ENCODE results near the gene TTC21A.

TTC21A gene

GRCh38 chr3:39184081-39184967, 76.8 kb downstream of the TTC21A start:
- no peaks in the 10 kb centered on the region for H3K36me3 ChIP-seq (ENCODE audit: control insufficient read depth in 5 of 5, insufficient read depth in 5 of 5, low read length in 5 of 5)
- no peaks in the 10 kb centered on the region for H3K9me3 ChIP-seq (ENCODE audit: control insufficient read depth in 5 of 5, low read length in 5 of 5)
- H3K9ac ChIP-seq (ENCODE audit: low read length in 5 of 5) = no peak overlapping the region
- H3K4me3 ChIP-seq (ENCODE audit: low read depth in 1 of 5, low read length in 5 of 5) = no peak overlapping the region
- H3K27me3 ChIP-seq (ENCODE audit: control insufficient read depth in 5 of 5, insufficient read depth in 4 of 5, low read length in 5 of 5) = no peaks in the 10 kb centered on the region
- peaks cover 9 to 25% (median 21%) of the 10 kb centered on the region in 5 donors for H3K4me1 ChIP-seq (ENCODE audit: control insufficient read depth in 5 of 5, insufficient read depth in 5 of 5, low read length in 5 of 5)
- H3K27ac ChIP-seq (ENCODE audit: low read depth, low read length) = no peak overlapping the region

- H3K27ac ChIP-seq (ENCODE audit: low read depth, low read length) = no peak overlapping the region
- H3K4me1 ChIP-seq (ENCODE audit: control insufficient read depth in 5 of 5, insufficient read depth in 5 of 5, low read length in 5 of 5) = peaks cover 7 to 21% (median 21%) of the 10 kb centered on the region in 5 donors
- no peaks in the 10 kb centered on the region for H3K9me3 ChIP-seq (ENCODE audit: control insufficient read depth in 5 of 5, low read length in 5 of 5)
- H3K9ac ChIP-seq (ENCODE audit: low read length in 5 of 5) = no peak overlapping the region
- H3K4me3 ChIP-seq (ENCODE audit: low read depth in 1 of 5, low read length in 5 of 5) = no peak overlapping the region
- no peaks in the 10 kb centered on the region for H3K36me3 ChIP-seq (ENCODE audit: control insufficient read depth in 5 of 5, insufficient read depth in 5 of 5, low read length in 5 of 5)
- no peaks in the 10 kb centered on the region for H3K27me3 ChIP-seq (ENCODE audit: control insufficient read depth in 5 of 5, insufficient read depth in 4 of 5, low read length in 5 of 5)
Observed at GRCh38 chr3:39184968-39185285, 77.4 kb downstream of the TTC21A start.

DNA sequence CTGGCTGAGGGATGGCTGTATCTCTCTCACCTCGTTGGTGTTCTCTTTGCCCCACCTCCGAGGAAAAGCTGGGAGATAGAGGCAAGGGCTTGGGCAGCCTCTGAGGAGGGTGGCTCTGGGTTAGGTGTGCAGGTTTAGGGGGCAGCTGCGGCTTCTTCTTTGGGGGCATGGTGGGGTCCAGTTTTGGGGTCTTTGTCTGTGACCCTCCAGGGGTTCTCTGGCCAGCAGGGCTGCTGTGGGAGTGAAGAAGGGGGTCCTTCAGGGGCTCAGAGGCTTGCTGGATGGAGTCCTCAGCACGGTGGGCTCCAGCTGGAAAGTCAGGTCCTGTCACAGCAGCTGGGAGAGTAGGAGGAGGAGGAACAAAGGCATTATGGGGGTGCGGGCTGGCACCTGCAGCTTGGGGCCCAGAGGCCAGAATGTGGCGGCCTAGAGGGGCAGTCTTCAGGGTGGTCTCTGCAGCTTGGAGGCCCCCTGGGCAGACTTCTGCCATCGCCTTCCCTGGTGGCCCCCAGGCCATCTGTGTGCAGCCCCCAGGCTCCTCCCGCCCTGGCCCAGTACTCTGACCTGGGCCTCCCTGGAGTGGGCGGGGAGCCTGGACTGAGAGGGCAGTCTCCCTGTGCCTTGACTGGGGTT, 78.0 kb downstream of the TTC21A start:
- Histone ChIP-seq H3K27ac (ENCODE audit: low read depth, low read length) (no peak overlapping the region), H3K4me1 (ENCODE audit: control insufficient read depth in 5 of 5, insufficient read depth in 5 of 5, low read length in 5 of 5) (peaks cover 2 to 20% (median 18%) of the 10 kb centered on the region in 5 donors)

DNA sequence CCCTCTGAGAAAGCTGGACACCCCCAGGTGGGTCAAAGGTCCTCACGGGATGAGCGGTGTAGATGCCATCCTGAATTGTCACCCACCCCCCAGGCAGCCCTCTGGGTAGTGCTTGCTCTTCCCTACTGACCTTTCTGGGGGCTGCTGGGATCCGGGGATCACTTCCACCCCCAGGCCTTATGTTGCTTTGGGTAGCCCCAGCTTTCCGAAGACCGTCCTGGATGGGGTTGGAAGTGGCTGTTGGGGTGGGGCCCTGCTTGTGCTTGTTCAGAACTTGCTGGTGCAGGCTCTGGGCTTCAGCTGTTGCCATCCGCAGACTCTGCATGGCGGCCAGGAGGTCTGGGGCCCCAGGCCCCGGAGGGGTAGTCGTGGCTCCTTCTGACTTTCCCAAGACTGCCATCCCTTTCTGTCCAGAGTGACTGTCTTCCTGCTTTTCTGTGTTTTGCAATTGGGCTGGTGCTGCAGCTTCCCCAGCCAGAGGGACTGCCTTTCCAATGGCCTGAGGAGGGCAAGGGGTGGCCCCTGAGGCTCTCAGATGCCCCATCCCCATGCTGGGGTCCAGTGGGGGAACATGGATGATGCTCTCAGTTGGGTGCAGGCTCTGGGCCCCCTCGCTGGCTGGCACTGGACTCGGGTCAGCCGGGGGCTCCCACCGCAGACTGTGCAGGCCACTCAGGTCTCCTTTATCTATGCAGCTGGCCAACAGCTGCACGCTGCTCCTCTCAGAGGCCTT, 78.6 kb downstream of the TTC21A start:
- Histone ChIP-seq H3K27ac (ENCODE audit: low read depth, low read length) (no peak overlapping the region), H3K36me3 (ENCODE audit: control insufficient read depth in 5 of 5, insufficient read depth in 5 of 5, low read length in 5 of 5) (no peaks in the 10 kb centered on the region), H3K4me3 (ENCODE audit: low read depth in 1 of 5, low read length in 5 of 5) (no peak overlapping the region), H3K4me1 (ENCODE audit: control insufficient read depth in 5 of 5, insufficient read depth in 5 of 5, low read length in 5 of 5) (peaks cover 0 to 14% (median 14%) of the 10 kb centered on the region in 5 donors), H3K9ac (ENCODE audit: low read length in 5 of 5) (no peak overlapping the region), H3K27me3 (ENCODE audit: control insufficient read depth in 5 of 5, insufficient read depth in 4 of 5, low read length in 5 of 5) (no peaks in the 10 kb centered on the region), H3K9me3 (ENCODE audit: control insufficient read depth in 5 of 5, low read length in 5 of 5) (no peaks in the 10 kb centered on the region)

More for the DNA sequence above, 78.0 kb downstream of the TTC21A start:
- no peaks in the 10 kb centered on the region for H3K9me3 ChIP-seq (ENCODE audit: control insufficient read depth in 5 of 5, low read length in 5 of 5)
- H3K4me3 ChIP-seq (ENCODE audit: low read depth in 1 of 5, low read length in 5 of 5) = no peak overlapping the region
- H3K36me3 ChIP-seq (ENCODE audit: control insufficient read depth in 5 of 5, insufficient read depth in 5 of 5, low read length in 5 of 5) = no peaks in the 10 kb centered on the region
- no peaks in the 10 kb centered on the region for H3K27me3 ChIP-seq (ENCODE audit: control insufficient read depth in 5 of 5, insufficient read depth in 4 of 5, low read length in 5 of 5)
- no peak overlapping the region for H3K9ac ChIP-seq (ENCODE audit: low read length in 5 of 5)

DNA sequence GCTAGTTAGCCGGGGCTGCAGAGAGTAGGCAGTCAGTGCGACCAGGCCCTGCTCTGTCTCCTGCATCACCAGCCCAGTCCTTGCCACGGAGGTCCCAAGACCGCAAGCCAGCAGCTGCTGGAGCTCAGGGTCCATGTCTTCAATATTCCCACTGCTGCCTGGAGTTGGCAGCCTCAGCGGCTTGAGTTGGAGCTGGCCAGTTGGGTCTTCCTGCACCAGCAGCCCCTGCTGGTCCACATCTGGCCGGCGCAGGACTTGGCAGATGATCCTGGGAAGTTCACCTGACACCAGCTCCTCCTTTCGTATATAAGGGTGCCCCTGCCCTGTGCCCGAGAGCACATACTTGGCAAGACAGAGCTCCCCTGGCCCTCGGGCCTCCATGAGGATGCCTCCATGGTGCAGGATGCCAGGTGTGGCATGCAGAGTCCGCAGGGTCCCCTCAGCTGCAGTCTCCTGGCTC, 79.2 kb downstream of the TTC21A start:
- H3K36me3 ChIP-seq (ENCODE audit: control insufficient read depth in 5 of 5, insufficient read depth in 5 of 5, low read length in 5 of 5) = no peaks in the 10 kb centered on the region
- peaks cover 0 to 12% (median 12%) of the 10 kb centered on the region in 5 donors for H3K4me1 ChIP-seq (ENCODE audit: control insufficient read depth in 5 of 5, insufficient read depth in 5 of 5, low read length in 5 of 5)
- no peak overlapping the region for H3K4me3 ChIP-seq (ENCODE audit: low read depth in 1 of 5, low read length in 5 of 5)

GRCh38 chr3:39187372-39188155, 80.1 kb downstream of the TTC21A start:
- H3K27ac ChIP-seq (ENCODE audit: low read depth, low read length) = no peak overlapping the region
- H3K4me1 ChIP-seq (ENCODE audit: control insufficient read depth in 5 of 5, insufficient read depth in 5 of 5, low read length in 5 of 5) = peaks cover 0 to 12% (median 12%) of the 10 kb centered on the region in 5 donors
- H3K4me3 ChIP-seq (ENCODE audit: low read depth in 1 of 5, low read length in 5 of 5) = no peak overlapping the region
- no peaks in the 10 kb centered on the region for H3K9me3 ChIP-seq (ENCODE audit: control insufficient read depth in 5 of 5, low read length in 5 of 5)
- no peak overlapping the region for H3K9ac ChIP-seq (ENCODE audit: low read length in 5 of 5)
- no peaks in the 10 kb centered on the region for H3K27me3 ChIP-seq (ENCODE audit: control insufficient read depth in 5 of 5, insufficient read depth in 4 of 5, low read length in 5 of 5)
- no peaks in the 10 kb centered on the region for H3K36me3 ChIP-seq (ENCODE audit: control insufficient read depth in 5 of 5, insufficient read depth in 5 of 5, low read length in 5 of 5)

More for the DNA sequence above, 79.2 kb downstream of the TTC21A start:
- no peaks in the 10 kb centered on the region for H3K27me3 ChIP-seq (ENCODE audit: control insufficient read depth in 5 of 5, insufficient read depth in 4 of 5, low read length in 5 of 5)
- H3K9ac ChIP-seq (ENCODE audit: low read length in 5 of 5) = no peak overlapping the region
- no peaks in the 10 kb centered on the region for H3K9me3 ChIP-seq (ENCODE audit: control insufficient read depth in 5 of 5, low read length in 5 of 5)
- H3K27ac ChIP-seq (ENCODE audit: low read depth, low read length) = no peak overlapping the region
